Measurements from ENCODE around the gene EPHB2. TPM values are rescaled to one million over a fixed set of nuclear protein-coding genes. Genes with fewer than 3 reads are reported as not detected.
"Not testable (repeated sequence)": the region's sequence is repeated elsewhere in the genome, so short reads cannot be mapped to it uniquely, and the experiment has no call there.

The EPHB2 gene
- total RNA-seq, 4 donors from 2014 or later, result 7.5 to 27.3 (median 23.8) TPM

- intact Hi-C loops (cut with DNase I), result no loop called here
- DNase-seq, result no peak
These were observed 121.2 kb downstream of the EPHB2 start for GRCh38 chr1:22831729-22832413.

GRCh38 chr1:22832414-22832786, 121.8 kb downstream of the EPHB2 start:
- Histone ChIP-seq H3K4me3 (replicated peaks in 1 of 3) (no peak overlapping the region), H3K9me3 (no peaks in the 10 kb centered on the region), H3K27me3 (no peaks in the 10 kb centered on the region), H3K4me1 (peaks cover 30 to 42% of the 10 kb centered on the region in 2 donors), H3K36me3 (no peaks in the 10 kb centered on the region), H3K27ac (no peak overlapping the region)
- WGBS, 2 donors, result 93 to 95% methylated on average over 3 of the region's 3 CpGs
- DNase-seq, result no peak
- TF ChIP-seq CTCF (IDR thresholded peaks at IDR 0.05) (no peak), POLR2A (IDR thresholded peaks at IDR 0.05) (no peak)
- intact Hi-C loops (cut with DNase I), result no loop called here

More at GRCh38 chr1:22831729-22832413, 121.2 kb downstream of the EPHB2 start:
- TF ChIP-seq POLR2A (IDR thresholded peaks at IDR 0.05) (no peak), CTCF (IDR thresholded peaks at IDR 0.05) (no peak)
- H3K4me1 ChIP-seq, result peaks cover 34 to 44% of the 10 kb centered on the region in 2 donors
- no peaks in the 10 kb centered on the region for H3K9me3 ChIP-seq
- H3K27ac ChIP-seq, result no peak overlapping the region
- no peak overlapping the region for H3K4me3 ChIP-seq (replicated peaks in 1 of 3)
- H3K27me3 ChIP-seq, result no peaks in the 10 kb centered on the region
- H3K36me3 ChIP-seq, result no peaks in the 10 kb centered on the region
- 63 to 85% methylated on average over 6 of the region's 6 CpGs for WGBS, 2 donors

GRCh38 chr1:22833699-22834098, 123.1 kb downstream of the EPHB2 start:
- TF ChIP-seq CTCF (IDR thresholded peaks at IDR 0.05) (no peak), POLR2A (IDR thresholded peaks at IDR 0.05) (no peak)
- Histone ChIP-seq H3K4me1 (peaks cover 17 to 29% of the 10 kb centered on the region in 2 donors), H3K9me3 (no peaks in the 10 kb centered on the region), H3K27me3 (no peaks in the 10 kb centered on the region), H3K36me3 (no peaks in the 10 kb centered on the region), H3K4me3 (replicated peaks in 1 of 3) (no peak overlapping the region), H3K27ac (no peak overlapping the region)
- intact Hi-C loops (cut with DNase I), result no loop called here
- 90 to 98% methylated on average over 1 of the region's 1 CpG for WGBS, 2 donors
- DNase-seq, result no peak

GRCh38 chr1:22834420-22834819, 123.8 kb downstream of the EPHB2 start:
- H3K9me3 ChIP-seq; H3K27ac ChIP-seq; H3K27me3 ChIP-seq; H3K36me3 ChIP-seq; DNase-seq; H3K4me3 ChIP-seq (replicated peaks in 1 of 3); intact Hi-C loops (cut with DNase I): not testable (repeated sequence)
- WGBS, 2 donors, result 74 to 76% methylated on average over 2 of the region's 2 CpGs
- H3K4me1 ChIP-seq, result peaks cover 10 to 21% of the 10 kb centered on the region in 2 donors

- H3K9me3 ChIP-seq, result no peaks in the 10 kb centered on the region
- intact Hi-C loops (cut with DNase I), result no loop called here
- H3K4me1 ChIP-seq, result peaks cover 0 to 9% of the 10 kb centered on the region in 2 donors
- no peaks in the 10 kb centered on the region for H3K27me3 ChIP-seq
- no peaks in the 10 kb centered on the region for H3K36me3 ChIP-seq
- DNase-seq, result no peak
- no peak overlapping the region for H3K4me3 ChIP-seq (replicated peaks in 1 of 3)
- no peak overlapping the region for H3K27ac ChIP-seq
- TF ChIP-seq POLR2A (IDR thresholded peaks at IDR 0.05) (no peak), CTCF (IDR thresholded peaks at IDR 0.05) (no peak)
- 73 to 79% methylated on average over 24 of the region's 24 CpGs for WGBS, 2 donors
These were observed 125.1 kb downstream of the EPHB2 start for GRCh38 chr1:22835636-22836319.
